ENCODE data around the gene SV2C.

SV2C gene

DNA sequence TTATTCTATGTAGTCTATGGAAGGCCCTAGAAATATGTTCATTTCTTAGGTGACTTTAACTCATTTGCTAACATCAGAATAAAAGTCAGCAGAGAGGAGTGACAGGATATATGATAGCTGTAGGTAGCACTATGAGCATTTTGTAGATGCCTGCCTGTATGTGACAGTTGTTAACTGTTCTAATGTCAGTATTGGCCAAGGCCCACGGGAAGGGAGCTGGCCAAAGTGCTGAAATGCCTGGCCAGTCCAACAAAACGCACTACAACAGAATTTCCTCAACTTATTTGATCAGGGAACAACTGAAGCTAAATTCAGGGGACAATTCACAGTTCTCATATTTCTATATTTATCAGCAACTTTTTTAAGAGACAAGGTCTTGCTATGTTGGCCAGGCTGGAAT, 20.8 kb downstream of the SV2C start:
- no peak for DNase-seq (ENCODE audit: low spot score)

- DNase-seq (ENCODE audit: low spot score) = no peak
These were observed 23.0 kb downstream of the SV2C start for GRCh38 chr5:76106149-76106548.

DNA sequence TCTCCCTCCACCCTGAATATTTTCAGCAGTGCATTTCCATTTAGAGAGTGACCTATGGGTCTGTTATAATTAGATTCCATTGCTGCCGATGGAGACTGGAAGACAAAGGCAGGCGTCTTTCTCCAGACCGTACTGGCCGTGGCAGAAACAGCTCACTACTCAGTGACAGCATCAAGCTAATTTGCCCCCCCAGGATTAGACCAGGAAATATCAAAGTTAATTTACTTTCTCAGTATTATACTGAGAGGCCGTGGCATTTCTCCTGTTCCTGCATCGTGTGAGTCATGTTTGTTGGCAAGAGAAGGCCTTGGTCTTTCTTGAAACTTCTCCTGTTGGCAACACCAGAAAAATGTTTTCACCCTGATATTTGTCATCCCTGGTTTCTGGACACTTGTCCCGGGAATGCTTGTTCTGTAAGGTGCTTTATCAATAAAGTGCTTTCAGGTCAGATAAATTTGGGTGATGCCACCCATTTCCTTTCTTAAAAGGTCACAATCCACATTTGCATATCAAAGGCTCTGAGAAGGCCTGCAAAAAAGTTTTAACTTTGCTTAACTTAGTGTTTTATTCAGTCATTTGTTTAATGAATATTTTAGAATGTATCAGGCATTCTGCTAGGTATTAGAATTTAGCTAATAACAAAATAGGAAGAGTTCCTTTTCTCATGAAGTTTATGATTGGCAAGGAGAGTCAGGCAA, 28.4 kb downstream of the SV2C start:
- DNase-seq (ENCODE audit: low spot score) = no peak

- DNase-seq (ENCODE audit: low spot score) = no peak
These were observed 29.9 kb downstream of the SV2C start for GRCh38 chr5:76113103-76113502.

DNA sequence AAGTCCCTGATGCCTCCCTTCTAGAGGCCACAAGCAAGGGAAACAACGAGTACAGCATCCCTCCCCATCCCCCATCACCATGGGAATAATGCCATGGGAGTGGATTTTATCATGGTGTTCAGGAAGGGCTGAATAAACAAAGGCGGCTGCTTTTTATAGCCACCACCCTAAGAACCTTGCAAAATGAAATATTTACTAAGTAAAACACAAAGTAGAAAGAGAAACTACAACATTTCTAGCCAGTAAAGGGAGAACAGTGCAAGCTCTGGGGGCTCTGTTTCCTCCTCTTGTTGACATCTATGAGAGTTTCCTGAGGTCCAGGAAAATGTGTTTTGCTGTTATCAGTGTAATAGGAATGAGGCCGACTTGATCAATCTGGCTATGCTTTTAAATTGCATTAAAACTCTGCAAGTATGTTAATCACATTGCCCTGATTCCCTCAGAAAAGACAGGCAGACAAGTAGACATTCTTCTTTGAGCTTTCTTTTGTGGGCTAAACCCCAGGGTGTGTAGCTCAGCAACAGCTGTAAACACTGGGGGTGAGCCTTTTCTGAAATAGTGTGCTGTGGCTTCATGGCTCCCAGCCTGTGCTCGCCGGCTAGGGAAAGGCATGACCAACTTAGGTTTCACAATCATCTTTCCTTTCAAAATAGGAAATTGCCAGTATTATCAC, 31.1 kb downstream of the SV2C start:
- no peak for DNase-seq (ENCODE audit: low spot score)

- no peak for DNase-seq (ENCODE audit: low spot score)
These were observed 42.2 kb downstream of the SV2C start for GRCh38 chr5:76125346-76125745.

- DNase-seq (ENCODE audit: low spot score) = no peak
These were observed 42.7 kb downstream of the SV2C start for GRCh38 chr5:76125888-76126287.

DNA sequence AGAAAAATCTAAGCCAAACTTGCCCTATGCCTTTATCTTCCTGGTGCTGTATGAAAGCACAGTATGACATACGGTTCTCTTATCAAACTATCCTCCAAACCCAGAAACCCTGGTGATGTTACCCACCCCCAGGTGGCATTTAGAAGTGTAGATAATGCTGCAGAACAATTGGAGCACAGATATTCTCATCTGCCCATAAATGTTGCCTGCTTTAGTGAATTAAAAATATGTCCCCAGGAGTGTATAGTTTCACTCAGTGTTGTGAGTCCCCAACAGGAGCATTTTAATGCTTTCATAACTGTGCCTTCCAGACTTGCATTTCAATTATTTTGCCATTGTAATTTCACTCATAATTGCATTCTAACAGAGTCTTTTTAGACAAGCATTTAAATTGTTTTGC, 50.8 kb downstream of the SV2C start:
- DNase-seq (ENCODE audit: low spot score) = no peak

- no peak for DNase-seq (ENCODE audit: low spot score)
These were observed 51.5 kb downstream of the SV2C start for GRCh38 chr5:76134646-76135045.

- no peak for DNase-seq (ENCODE audit: low spot score)
These were observed 54.8 kb downstream of the SV2C start for GRCh38 chr5:76137887-76138542.

GRCh38 chr5:76143884-76144283, 60.7 kb downstream of the SV2C start:
- no peak for DNase-seq (ENCODE audit: low spot score)

DNA sequence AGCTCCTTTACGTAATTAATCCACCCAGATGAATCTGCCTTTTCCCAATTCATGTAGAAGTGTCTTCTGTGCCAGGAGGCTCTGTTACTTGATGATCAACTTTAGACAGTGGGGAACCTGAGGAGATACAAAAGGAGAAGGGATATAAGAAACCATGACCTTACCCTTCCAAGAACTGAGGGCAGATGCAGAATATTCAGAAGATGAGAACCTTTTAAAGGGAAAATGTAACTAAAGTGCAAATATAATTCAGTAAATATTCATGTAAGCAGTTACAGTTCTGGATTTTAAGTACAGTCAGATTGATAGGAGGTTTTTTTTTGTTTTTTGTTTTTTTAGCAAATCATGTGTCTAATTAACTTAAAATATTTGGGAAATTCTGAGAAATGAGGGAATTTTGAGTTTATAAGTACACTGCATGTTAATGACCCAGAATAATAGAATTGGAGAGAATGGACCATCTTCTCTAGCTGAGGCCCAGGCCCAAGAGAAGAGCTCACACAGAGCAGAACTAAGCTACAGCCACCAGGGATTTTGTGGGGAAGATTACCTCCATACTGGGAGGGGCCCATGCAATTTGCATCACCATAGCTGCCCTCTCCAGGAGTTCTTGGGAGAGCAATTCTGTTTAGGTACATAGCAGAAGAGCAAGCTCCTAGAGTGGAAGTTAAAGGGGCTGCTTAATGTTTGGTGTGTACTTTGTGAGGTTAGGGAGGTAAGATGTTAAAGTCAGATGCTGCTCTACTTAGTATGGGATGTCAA, 61.5 kb downstream of the SV2C start:
- no peak for DNase-seq (ENCODE audit: low spot score)

DNA sequence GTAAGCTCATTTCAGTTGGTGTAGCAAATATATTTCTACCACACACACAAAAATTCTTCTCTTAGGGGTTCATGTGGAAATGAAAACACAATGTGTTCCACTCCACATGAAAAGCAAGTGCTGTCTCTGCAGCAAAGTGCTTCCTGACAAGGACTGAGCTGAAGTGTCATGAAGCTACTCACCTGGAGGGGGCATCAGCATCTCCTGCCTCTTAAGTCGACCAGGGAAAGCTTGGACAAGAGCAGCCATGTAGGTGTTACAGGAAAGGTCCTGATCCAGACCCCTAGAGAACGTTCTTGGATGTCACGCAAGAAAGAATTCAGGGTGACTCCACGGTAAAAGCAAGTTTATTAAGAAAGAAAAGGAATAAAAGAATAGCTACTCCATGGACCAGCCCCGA, 62.8 kb downstream of the SV2C start:
- DNase-seq (ENCODE audit: low spot score) = peak; percentile 40

DNA sequence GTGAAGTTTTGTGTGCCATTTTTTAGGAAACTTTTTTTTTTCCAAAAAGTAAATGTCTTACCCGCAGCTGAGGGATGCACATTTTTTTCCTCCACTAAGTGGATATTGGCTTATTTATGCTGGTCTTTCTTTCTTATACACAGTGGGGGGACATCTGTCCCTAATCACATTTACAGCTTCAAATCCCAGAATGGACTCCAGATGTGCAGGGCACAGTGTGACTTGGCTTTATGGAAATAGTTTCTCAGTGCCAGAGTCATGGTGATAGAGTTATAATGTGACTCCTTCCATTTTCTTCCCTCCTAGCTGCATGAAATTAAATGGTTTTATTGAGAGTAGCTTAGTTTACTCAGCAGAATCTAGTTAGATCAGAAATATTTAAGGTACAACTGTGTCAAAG, 66.5 kb downstream of the SV2C start:
- no peak for DNase-seq (ENCODE audit: low spot score)

DNA sequence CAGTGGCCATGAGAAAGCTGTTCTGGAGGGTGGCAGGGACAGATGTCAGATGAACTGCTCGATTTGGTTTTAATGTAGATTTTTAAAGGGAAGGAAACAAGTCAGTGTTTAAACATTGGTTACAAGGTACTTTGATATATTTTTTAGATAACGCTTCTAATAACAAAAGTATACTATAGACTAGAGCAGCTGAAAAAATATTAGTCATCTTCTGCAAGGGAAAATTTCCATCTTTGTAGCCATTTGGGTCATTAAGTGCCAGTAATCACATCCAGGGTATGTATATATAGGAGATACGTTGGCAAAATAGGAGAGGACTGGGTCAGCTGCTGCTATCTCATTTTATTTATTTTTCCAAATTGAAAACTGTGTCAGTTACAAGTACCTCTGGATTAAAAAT, 69.0 kb downstream of the SV2C start:
- no peak for DNase-seq (ENCODE audit: low spot score)

GRCh38 chr5:76152700-76153099, 69.5 kb downstream of the SV2C start:
- no peak for DNase-seq (ENCODE audit: low spot score)

- no peak for DNase-seq (ENCODE audit: low spot score)
These were observed 70.1 kb downstream of the SV2C start for GRCh38 chr5:76153271-76153670.

GRCh38 chr5:76154009-76154690, 71.0 kb downstream of the SV2C start:
- no peak for DNase-seq (ENCODE audit: low spot score)

DNA sequence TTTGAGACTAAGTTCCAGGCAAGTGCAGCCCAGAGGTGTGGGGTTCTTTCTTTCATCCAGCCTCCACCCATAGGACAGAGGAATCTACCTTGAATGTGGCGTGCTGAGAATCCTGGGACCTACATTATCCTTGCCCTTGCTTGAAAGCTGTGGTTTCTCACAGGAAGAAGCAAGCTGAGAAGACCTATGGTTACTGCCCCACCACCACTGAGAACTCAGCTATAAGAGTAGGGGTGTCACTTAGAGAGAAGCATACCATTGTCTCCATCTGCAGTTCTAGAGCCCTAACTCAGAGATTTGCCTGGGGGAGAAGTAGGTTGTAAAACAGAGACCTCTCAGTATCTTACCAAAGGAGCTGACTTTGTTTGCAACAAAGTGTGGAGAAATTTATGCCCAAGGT, 72.4 kb downstream of the SV2C start:
- no peak for DNase-seq (ENCODE audit: low spot score)

GRCh38 chr5:76162335-76162734, 79.2 kb downstream of the SV2C start:
- DNase-seq (ENCODE audit: low spot score) = no peak

GRCh38 chr5:76163111-76163628, 80.0 kb downstream of the SV2C start:
- DNase-seq (ENCODE audit: low spot score) = no peak

- DNase-seq (ENCODE audit: low spot score) = no peak
These were observed 81.8 kb downstream of the SV2C start for GRCh38 chr5:76165029-76165428.
